MM.1S (cell line): ENCODE results near the gene SORCS2.
A peak's percentile ranks its signal among the peaks of the same experiment; 100 is the strongest.

Source experiments
- DNase-seq: peaks from one replicate; pipeline ENCODE4 v3.0.0-alpha.2; 2015
- H2AFZ ChIP-seq: fragments of 300-600 bp; sonication (generic); 2 replicates; pipeline ENCODE4 v1.6.0; 2016; ENCODE audit warnings: antibody characterized with exemption, low read length
- H3F3A ChIP-seq: fragments of 300-600 bp; sonication (generic); 2 replicates; pipeline ENCODE4 v1.6.1; 2016; ENCODE audit warnings: mild to moderate bottlenecking, antibody characterized with exemption, low read length, moderate library complexity, mixed read lengths; ENCODE audit not compliant: insufficient read depth
- H3K27ac ChIP-seq: fragments of 300-600 bp; sonication (generic); 2 replicates; pipeline ENCODE4 v1.5.1; 2016; ENCODE audit warnings: mild to moderate bottlenecking, low read length
- H3K27me3 ChIP-seq: fragments of 300-600 bp; sonication (generic); replicated peaks from 2 replicates; pipeline ENCODE4 v1.6.0; 2016; ENCODE audit warnings: low read length; ENCODE audit not compliant: insufficient read depth
- H3K36me3 ChIP-seq: fragments of 300-600 bp; sonication (generic); replicated peaks from 2 replicates; pipeline ENCODE4 v1.6.1; 2016; ENCODE audit warnings: mild to moderate bottlenecking, low read length, mixed read lengths; ENCODE audit not compliant: insufficient read depth
- H3K4me1 ChIP-seq: fragments of 300-600 bp; sonication (generic); 2 replicates; pipeline ENCODE4 v1.6.1; 2016; ENCODE audit warnings: low read length, mixed read lengths
- H3K4me2 ChIP-seq: fragments of 300-600 bp; sonication (generic); 2 replicates; pipeline ENCODE4 v1.6.0; 2016; ENCODE audit warnings: low read depth, low read length
- H3K4me3 ChIP-seq: fragments of 300-600 bp; sonication (generic); 2 replicates; pipeline ENCODE4 v1.5.1; 2016; ENCODE audit warnings: low read length, mixed read lengths
- H3K79me2 ChIP-seq: fragments of 300-600 bp; sonication (generic); 2 replicates; pipeline ENCODE4 v1.6.1; 2016; ENCODE audit warnings: mixed run types, low read length, mixed read lengths
- H3K9ac ChIP-seq: fragments of 300-600 bp; sonication (generic); 2 replicates; pipeline ENCODE4 v1.6.1; 2016; ENCODE audit warnings: low read length, mixed read lengths
- H3K9me2 ChIP-seq: fragments of 300-600 bp; sonication (generic); replicated peaks from 2 replicates; pipeline ENCODE4 v1.6.1; 2016; ENCODE audit warnings: mild to moderate bottlenecking, low read length, mixed read lengths; ENCODE audit not compliant: insufficient read depth
- H3K9me3 ChIP-seq: fragments of 300-600 bp; sonication (generic); replicated peaks from 2 replicates; pipeline ENCODE4 v1.6.1; 2016; ENCODE audit warnings: mild to moderate bottlenecking, low read length, mixed read lengths; ENCODE audit not compliant: insufficient read depth
- H4K20me1 ChIP-seq: fragments of 300-600 bp; sonication (generic); 2 replicates; pipeline ENCODE4 v1.6.1; 2016; ENCODE audit warnings: mild to moderate bottlenecking, low read length, moderate library complexity, mixed read lengths; ENCODE audit not compliant: insufficient read depth
- EZH2 ChIP-seq: fragments of 300-600 bp; sonication (generic); optimal IDR thresholded peaks from 2 replicates; pipeline ENCODE3; 2017; ENCODE audit warnings: low read depth, mild to moderate bottlenecking, antibody characterized with exemption, low read length, mixed read lengths
- EZH2phosphoT487 ChIP-seq: fragments of 300-600 bp; sonication (generic); IDR thresholded peaks from 2 replicates; pipeline ENCODE4 v1.6.1; 2018; ENCODE audit warnings: antibody characterized with exemption, low read length
- TF ChIP-seq, protein P1 (sequence below): fragments of 300-600 bp; sonication (generic); IDR thresholded peaks from 2 replicates; pipeline ENCODE4 v1.5.1; 2016; ENCODE audit warnings: antibody characterized with exemption, low read length, mixed read lengths

SORCS2 gene

GRCh38 chr4:7759216-7759615 is 566.9 kb downstream of the SORCS2 start:
- H4K20me1 ChIP-seq, result no peaks in the 10 kb centered on the region
- H3K27ac ChIP-seq, result no peak overlapping the region
- TF ChIP-seq, protein P1, sequence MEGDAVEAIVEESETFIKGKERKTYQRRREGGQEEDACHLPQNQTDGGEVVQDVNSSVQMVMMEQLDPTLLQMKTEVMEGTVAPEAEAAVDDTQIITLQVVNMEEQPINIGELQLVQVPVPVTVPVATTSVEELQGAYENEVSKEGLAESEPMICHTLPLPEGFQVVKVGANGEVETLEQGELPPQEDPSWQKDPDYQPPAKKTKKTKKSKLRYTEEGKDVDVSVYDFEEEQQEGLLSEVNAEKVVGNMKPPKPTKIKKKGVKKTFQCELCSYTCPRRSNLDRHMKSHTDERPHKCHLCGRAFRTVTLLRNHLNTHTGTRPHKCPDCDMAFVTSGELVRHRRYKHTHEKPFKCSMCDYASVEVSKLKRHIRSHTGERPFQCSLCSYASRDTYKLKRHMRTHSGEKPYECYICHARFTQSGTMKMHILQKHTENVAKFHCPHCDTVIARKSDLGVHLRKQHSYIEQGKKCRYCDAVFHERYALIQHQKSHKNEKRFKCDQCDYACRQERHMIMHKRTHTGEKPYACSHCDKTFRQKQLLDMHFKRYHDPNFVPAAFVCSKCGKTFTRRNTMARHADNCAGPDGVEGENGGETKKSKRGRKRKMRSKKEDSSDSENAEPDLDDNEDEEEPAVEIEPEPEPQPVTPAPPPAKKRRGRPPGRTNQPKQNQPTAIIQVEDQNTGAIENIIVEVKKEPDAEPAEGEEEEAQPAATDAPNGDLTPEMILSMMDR, result no peak
- no peak for TF ChIP-seq EZH2phosphoT487
- no peak for TF ChIP-seq EZH2
- peak overlapping the region; percentile 60 for H3K4me2 ChIP-seq
- no peak for DNase-seq
- H3K79me2 ChIP-seq, result peaks cover 36% of the 10 kb centered on the region
- peak overlapping the region; percentile 50; the same call in 1 of the 2 replicates for H2AFZ ChIP-seq
- H3K36me3 ChIP-seq, result no peaks in the 10 kb centered on the region
- no peak overlapping the region for H3K9ac ChIP-seq
- H3K9me3 ChIP-seq, result no peaks in the 10 kb centered on the region
- H3K27me3 ChIP-seq, result peaks cover 48% of the 10 kb centered on the region
- H3K9me2 ChIP-seq, result no peaks in the 10 kb centered on the region
- H3K4me3 ChIP-seq, result peak overlapping the region; percentile 47
- H3F3A ChIP-seq, result no peaks in the 10 kb centered on the region
- H3K4me1 ChIP-seq, result no peaks in the 10 kb centered on the region

DNA sequence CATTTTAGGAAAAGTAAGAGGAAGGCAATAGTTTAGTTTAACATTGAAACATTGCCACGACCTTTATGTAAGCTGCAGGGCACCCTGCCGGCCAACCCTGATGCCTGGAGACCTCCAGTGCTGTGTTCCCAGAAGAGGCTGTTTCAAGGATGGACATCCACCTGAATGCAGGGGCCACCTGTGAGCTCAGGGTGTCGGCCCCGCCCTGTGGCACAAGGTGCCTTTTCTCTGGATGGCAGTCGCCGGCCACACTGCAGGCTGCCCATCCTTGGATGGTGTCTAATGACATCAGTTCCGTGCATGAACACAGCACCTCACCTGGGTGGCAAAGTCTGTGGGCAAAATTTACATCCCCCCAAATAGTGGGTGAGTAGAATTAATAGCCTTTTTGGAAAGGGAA is 567.3 kb downstream of the SORCS2 start:
- Histone ChIP-seq H3K9me3 (no peaks in the 10 kb centered on the region), H3K4me2 (peak overlapping the region; percentile 60), H3K27me3 (peaks cover 51% of the 10 kb centered on the region), H3K27ac (no peak overlapping the region), H3K4me3 (peak overlapping the region; percentile 47), H3K9me2 (no peaks in the 10 kb centered on the region), H4K20me1 (no peaks in the 10 kb centered on the region), H3K36me3 (no peaks in the 10 kb centered on the region), H3K79me2 (peaks cover 32% of the 10 kb centered on the region), H2AFZ (peak overlapping the region; percentile 50; the same call in 1 of the 2 replicates), H3K9ac (no peak overlapping the region), H3K4me1 (no peaks in the 10 kb centered on the region), H3F3A (no peaks in the 10 kb centered on the region)
- TF ChIP-seq EZH2phosphoT487 (no peak), EZH2 (no peak)
- TF ChIP-seq, protein P1, result no peak
- DNase-seq, result no peak

GRCh38 chr4:7760228-7760627 is 567.9 kb downstream of the SORCS2 start:
- H3K9me3 ChIP-seq, result no peaks in the 10 kb centered on the region
- H4K20me1 ChIP-seq, result no peaks in the 10 kb centered on the region
- H3K9me2 ChIP-seq, result no peaks in the 10 kb centered on the region
- H2AFZ ChIP-seq, result no peak overlapping the region
- no peaks in the 10 kb centered on the region for H3K4me1 ChIP-seq
- H3K9ac ChIP-seq, result no peak overlapping the region
- TF ChIP-seq, protein P1, result no peak
- no peak for TF ChIP-seq EZH2phosphoT487
- no peak for TF ChIP-seq EZH2
- peaks cover 28% of the 10 kb centered on the region for H3K79me2 ChIP-seq
- no peak overlapping the region for H3K27ac ChIP-seq
- H3K4me2 ChIP-seq, result no peak overlapping the region
- H3K27me3 ChIP-seq, result peaks cover 53% of the 10 kb centered on the region
- H3F3A ChIP-seq, result no peaks in the 10 kb centered on the region
- DNase-seq, result no peak
- no peak overlapping the region for H3K4me3 ChIP-seq
- no peaks in the 10 kb centered on the region for H3K36me3 ChIP-seq
